ENCODE measurements around the gene GDF9.

DNA sequence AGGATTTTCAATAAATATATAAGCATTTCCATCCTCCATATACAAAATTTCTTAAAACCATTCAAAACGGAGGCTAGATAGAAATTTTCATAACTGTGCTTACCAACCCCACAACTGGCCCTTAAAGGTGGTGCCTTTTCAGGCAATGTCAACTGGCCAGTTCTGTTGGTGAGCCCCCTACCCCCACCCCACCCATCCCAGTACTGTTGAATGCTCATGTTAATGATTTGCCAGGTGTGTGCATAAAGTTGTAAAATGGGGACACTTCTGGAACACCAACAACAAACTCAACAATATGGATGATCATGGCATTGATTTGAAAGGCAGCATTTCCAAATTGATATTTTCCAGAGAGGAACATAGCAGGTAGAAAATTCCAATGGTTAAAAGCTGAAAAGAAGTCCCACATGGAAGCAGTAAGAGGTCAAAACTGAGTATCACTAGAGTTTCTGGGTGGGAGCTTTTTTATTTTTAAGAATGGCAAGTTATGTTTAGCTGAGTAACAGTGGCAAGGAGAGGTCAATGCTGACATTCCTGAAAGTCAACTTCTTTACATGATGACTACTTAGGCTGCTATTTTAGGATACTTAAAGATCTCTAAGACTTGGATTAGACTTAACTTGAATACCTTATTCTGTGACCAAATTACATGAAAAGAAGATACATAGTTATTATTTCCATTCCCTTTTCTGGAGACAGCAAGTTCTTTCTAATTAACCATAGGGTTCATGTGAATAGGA lies 9.9 kb upstream of the GDF9 start:
- TF ChIP-seq, protein P1, sequence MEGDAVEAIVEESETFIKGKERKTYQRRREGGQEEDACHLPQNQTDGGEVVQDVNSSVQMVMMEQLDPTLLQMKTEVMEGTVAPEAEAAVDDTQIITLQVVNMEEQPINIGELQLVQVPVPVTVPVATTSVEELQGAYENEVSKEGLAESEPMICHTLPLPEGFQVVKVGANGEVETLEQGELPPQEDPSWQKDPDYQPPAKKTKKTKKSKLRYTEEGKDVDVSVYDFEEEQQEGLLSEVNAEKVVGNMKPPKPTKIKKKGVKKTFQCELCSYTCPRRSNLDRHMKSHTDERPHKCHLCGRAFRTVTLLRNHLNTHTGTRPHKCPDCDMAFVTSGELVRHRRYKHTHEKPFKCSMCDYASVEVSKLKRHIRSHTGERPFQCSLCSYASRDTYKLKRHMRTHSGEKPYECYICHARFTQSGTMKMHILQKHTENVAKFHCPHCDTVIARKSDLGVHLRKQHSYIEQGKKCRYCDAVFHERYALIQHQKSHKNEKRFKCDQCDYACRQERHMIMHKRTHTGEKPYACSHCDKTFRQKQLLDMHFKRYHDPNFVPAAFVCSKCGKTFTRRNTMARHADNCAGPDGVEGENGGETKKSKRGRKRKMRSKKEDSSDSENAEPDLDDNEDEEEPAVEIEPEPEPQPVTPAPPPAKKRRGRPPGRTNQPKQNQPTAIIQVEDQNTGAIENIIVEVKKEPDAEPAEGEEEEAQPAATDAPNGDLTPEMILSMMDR (IDR thresholded peaks at IDR 0.05; ENCODE audit: insufficient read depth, low read length, poor library complexity, severe bottlenecking): no peak
- no peak for TF ChIP-seq EZH2phosphoT487 (conservative IDR thresholded peaks at IDR 0.05; ENCODE audit: low read length)
